ENCODE measurements around the gene MRPL20.

- TF ChIP-seq POLR2A (IDR thresholded peaks at IDR 0.05; ENCODE audit: extremely low read depth, insufficient read length) (no peak), CTCF (IDR thresholded peaks at IDR 0.05; ENCODE audit: low read depth, low read length) (no peak), MAX (IDR thresholded peaks at IDR 0.05; ENCODE audit: low read depth, low read length) (no peak), MYC (IDR thresholded peaks at IDR 0.05; ENCODE audit: low read depth, low read length) (no peak)
These were observed 4.5 kb upstream of the MRPL20 start for GRCh38 chr1:1411626-1412025.
